ENCODE data around the gene THRAP3. TPM values are rescaled to one million over a fixed set of nuclear protein-coding genes. Genes with fewer than 3 reads are reported as not detected.

The THRAP3 gene
- total and polyA plus RNA-seq, 2 of the 8 experiments (the other 6 are each of a cell fraction or from before 2014, with no cell fraction given) = 40.2 to 183 TPM

DNA sequence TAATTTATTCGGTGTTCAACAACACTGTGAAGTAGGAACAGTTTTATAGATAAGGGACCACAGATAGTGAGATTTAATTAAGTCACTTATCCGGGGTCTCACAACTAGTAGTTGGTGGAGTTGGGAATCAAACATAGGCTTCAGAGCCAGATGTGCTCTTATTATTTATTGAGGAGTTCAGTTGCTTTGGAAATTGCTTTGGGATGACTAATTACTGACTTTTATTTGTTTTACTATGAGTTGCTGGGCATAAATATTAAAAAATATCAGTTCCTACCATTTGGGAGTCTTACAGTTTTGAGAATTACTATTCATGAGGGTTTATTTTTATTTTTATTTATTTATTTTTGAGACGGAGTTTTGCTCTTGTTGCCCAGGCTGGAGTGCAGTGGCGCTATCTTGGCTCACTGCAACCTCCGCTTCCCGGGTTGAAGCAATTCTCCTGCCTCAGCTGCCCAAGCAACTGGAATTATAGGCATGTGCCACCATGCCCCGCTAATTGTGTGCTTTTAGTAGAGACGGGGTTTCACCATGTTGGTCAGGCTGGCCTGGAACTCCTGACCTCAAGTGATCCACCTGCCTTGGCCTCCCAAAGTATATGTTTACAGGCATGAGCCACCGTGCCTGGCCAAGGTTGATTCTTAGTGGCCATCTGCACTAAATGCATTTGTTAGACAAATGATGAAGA is 27.7 kb downstream of the THRAP3 start (continued):
- TF ChIP-seq, protein P1, sequence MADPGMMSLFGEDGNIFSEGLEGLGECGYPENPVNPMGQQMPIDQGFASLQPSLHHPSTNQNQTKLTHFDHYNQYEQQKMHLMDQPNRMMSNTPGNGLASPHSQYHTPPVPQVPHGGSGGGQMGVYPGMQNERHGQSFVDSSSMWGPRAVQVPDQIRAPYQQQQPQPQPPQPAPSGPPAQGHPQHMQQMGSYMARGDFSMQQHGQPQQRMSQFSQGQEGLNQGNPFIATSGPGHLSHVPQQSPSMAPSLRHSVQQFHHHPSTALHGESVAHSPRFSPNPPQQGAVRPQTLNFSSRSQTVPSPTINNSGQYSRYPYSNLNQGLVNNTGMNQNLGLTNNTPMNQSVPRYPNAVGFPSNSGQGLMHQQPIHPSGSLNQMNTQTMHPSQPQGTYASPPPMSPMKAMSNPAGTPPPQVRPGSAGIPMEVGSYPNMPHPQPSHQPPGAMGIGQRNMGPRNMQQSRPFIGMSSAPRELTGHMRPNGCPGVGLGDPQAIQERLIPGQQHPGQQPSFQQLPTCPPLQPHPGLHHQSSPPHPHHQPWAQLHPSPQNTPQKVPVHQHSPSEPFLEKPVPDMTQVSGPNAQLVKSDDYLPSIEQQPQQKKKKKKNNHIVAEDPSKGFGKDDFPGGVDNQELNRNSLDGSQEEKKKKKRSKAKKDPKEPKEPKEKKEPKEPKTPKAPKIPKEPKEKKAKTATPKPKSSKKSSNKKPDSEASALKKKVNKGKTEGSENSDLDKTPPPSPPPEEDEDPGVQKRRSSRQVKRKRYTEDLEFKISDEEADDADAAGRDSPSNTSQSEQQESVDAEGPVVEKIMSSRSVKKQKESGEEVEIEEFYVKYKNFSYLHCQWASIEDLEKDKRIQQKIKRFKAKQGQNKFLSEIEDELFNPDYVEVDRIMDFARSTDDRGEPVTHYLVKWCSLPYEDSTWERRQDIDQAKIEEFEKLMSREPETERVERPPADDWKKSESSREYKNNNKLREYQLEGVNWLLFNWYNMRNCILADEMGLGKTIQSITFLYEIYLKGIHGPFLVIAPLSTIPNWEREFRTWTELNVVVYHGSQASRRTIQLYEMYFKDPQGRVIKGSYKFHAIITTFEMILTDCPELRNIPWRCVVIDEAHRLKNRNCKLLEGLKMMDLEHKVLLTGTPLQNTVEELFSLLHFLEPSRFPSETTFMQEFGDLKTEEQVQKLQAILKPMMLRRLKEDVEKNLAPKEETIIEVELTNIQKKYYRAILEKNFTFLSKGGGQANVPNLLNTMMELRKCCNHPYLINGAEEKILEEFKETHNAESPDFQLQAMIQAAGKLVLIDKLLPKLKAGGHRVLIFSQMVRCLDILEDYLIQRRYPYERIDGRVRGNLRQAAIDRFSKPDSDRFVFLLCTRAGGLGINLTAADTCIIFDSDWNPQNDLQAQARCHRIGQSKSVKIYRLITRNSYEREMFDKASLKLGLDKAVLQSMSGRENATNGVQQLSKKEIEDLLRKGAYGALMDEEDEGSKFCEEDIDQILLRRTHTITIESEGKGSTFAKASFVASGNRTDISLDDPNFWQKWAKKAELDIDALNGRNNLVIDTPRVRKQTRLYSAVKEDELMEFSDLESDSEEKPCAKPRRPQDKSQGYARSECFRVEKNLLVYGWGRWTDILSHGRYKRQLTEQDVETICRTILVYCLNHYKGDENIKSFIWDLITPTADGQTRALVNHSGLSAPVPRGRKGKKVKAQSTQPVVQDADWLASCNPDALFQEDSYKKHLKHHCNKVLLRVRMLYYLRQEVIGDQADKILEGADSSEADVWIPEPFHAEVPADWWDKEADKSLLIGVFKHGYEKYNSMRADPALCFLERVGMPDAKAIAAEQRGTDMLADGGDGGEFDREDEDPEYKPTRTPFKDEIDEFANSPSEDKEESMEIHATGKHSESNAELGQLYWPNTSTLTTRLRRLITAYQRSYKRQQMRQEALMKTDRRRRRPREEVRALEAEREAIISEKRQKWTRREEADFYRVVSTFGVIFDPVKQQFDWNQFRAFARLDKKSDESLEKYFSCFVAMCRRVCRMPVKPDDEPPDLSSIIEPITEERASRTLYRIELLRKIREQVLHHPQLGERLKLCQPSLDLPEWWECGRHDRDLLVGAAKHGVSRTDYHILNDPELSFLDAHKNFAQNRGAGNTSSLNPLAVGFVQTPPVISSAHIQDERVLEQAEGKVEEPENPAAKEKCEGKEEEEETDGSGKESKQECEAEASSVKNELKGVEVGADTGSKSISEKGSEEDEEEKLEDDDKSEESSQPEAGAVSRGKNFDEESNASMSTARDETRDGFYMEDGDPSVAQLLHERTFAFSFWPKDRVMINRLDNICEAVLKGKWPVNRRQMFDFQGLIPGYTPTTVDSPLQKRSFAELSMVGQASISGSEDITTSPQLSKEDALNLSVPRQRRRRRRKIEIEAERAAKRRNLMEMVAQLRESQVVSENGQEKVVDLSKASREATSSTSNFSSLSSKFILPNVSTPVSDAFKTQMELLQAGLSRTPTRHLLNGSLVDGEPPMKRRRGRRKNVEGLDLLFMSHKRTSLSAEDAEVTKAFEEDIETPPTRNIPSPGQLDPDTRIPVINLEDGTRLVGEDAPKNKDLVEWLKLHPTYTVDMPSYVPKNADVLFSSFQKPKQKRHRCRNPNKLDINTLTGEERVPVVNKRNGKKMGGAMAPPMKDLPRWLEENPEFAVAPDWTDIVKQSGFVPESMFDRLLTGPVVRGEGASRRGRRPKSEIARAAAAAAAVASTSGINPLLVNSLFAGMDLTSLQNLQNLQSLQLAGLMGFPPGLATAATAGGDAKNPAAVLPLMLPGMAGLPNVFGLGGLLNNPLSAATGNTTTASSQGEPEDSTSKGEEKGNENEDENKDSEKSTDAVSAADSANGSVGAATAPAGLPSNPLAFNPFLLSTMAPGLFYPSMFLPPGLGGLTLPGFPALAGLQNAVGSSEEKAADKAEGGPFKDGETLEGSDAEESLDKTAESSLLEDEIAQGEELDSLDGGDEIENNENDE (IDR thresholded peaks at IDR 0.05; ENCODE audit: insufficient replicate concordance, low read length) = no peak
- TF ChIP-seq CBX8 (IDR thresholded peaks at IDR 0.05; ENCODE audit: borderline replicate concordance, low read depth, low read length) (no peak), EZH2 (IDR thresholded peaks at IDR 0.05; ENCODE audit: low read depth, low read length, severe bottlenecking) (no peak), KDM4A (IDR thresholded peaks at IDR 0.05; ENCODE audit: low read depth, low read length, severe bottlenecking) (no peak)
- TF ChIP-seq, protein P2, sequence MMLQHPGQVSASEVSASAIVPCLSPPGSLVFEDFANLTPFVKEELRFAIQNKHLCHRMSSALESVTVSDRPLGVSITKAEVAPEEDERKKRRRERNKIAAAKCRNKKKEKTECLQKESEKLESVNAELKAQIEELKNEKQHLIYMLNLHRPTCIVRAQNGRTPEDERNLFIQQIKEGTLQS (IDR thresholded peaks at IDR 0.05; ENCODE audit: insufficient read depth, low read depth, low read length) = no peak

Data from H1 (cell line).